ENCODE data around the gene CAMK2A. TPM values are rescaled to one million over a fixed set of nuclear protein-coding genes. Genes with fewer than 3 reads are reported as not detected.

The CAMK2A gene
- total RNA-seq, 1 experiment from 2014 or later: 0.33 TPM

DNA sequence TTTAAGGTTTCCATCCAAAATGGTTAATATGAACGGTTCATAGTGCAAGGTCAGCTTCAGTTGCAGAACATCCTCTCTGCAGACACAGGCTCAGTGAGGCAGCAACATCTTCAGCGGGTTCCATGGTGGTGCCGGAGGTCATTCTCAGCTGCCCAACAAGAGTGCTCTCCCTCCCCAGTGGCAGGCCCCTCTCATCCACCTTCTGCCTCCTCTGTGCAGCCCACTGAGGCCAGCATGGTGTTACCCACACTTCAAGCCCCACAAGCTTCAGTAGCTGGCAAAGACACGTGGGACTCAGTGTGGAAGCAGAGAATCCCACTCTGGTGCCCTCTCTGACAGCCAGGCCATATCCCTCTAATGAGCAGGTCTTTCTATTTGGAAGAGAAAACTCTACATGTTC is 17.2 kb upstream of the CAMK2A start:
- Histone ChIP-seq H3K23ac (ENCODE audit: insufficient read length, low read depth, low read length) (no peak overlapping the region), H3K23me2 (ENCODE audit: insufficient read length, low read depth, low read length, poor library complexity, severe bottlenecking) (peaks cover 12% of the 10 kb centered on the region), H4K20me1 (ENCODE audit: control insufficient read depth, insufficient read depth, insufficient read length) (no peaks in the 10 kb centered on the region), H2BK12ac (ENCODE audit: insufficient read length, low read depth, low read length) (no peak overlapping the region), H3K4me1 (ENCODE audit: insufficient read depth, low read length) (peaks cover 5% of the 10 kb centered on the region; the same call in 1 of the 2 replicates), H3K4me2 (ENCODE audit: insufficient read depth, insufficient read length, low read length) (no peak overlapping the region), H2AFZ (ENCODE audit: low read length) (no peak overlapping the region), H3K9me3 (ENCODE audit: control insufficient read depth, low read depth, low read length) (no peaks in the 10 kb centered on the region), H3T11ph (ENCODE audit: low read length) (no peak overlapping the region), H2BK20ac (ENCODE audit: low read depth, low read length, poor library complexity, severe bottlenecking) (no peak overlapping the region), H2BK15ac (ENCODE audit: low read depth, low read length) (no peak overlapping the region), H3K27ac (ENCODE audit: insufficient read length, low read depth, low read length) (no peak overlapping the region), H3K27me3 (ENCODE audit: insufficient read depth, low read length) (no peaks in the 10 kb centered on the region), H4K91ac (ENCODE audit: insufficient read length, low read depth, low read length) (no peak overlapping the region), H3K18ac (ENCODE audit: insufficient read length, low read depth, low read length) (no peak overlapping the region), H4K8ac (replicated peaks; ENCODE audit: insufficient read length, low read depth, low read length) (no peak overlapping the region), H3K14ac (ENCODE audit: insufficient read depth, low read length) (no peak overlapping the region; the same call in 1 of the 2 replicates), H3K79me1 (ENCODE audit: insufficient read depth, low read depth, low read length, poor library complexity, severe bottlenecking) (no peaks in the 10 kb centered on the region), H2BK120ac (ENCODE audit: low read depth, low read length, poor library complexity, severe bottlenecking) (no peak overlapping the region), H3K4ac (ENCODE audit: low read depth, low read length) (no peak overlapping the region), H3K79me2 (ENCODE audit: insufficient read depth, low read length) (no peaks in the 10 kb centered on the region), H2BK5ac (ENCODE audit: insufficient read length, low read length) (no peak overlapping the region), H4K5ac (ENCODE audit: insufficient read length, low read depth, low read length) (no peak overlapping the region), H3K9ac (ENCODE audit: extremely low read depth, insufficient read length, low read length) (no peak overlapping the region), H3K56ac (ENCODE audit: insufficient read length, low read depth, low read length) (no peak overlapping the region), H2AK5ac (ENCODE audit: insufficient read length, low read length) (no peak overlapping the region)
- H3K9me3 Mint-ChIP-seq: no peaks in the 10 kb centered on the region
- no peak overlapping the region for H3K27ac Mint-ChIP-seq
- TF ChIP-seq, protein P1, sequence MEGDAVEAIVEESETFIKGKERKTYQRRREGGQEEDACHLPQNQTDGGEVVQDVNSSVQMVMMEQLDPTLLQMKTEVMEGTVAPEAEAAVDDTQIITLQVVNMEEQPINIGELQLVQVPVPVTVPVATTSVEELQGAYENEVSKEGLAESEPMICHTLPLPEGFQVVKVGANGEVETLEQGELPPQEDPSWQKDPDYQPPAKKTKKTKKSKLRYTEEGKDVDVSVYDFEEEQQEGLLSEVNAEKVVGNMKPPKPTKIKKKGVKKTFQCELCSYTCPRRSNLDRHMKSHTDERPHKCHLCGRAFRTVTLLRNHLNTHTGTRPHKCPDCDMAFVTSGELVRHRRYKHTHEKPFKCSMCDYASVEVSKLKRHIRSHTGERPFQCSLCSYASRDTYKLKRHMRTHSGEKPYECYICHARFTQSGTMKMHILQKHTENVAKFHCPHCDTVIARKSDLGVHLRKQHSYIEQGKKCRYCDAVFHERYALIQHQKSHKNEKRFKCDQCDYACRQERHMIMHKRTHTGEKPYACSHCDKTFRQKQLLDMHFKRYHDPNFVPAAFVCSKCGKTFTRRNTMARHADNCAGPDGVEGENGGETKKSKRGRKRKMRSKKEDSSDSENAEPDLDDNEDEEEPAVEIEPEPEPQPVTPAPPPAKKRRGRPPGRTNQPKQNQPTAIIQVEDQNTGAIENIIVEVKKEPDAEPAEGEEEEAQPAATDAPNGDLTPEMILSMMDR (conservative IDR thresholded peaks at IDR 0.05): no peak
- DNase-seq: no peak
- H3K27me3 Mint-ChIP-seq (ENCODE audit: low read depth): peaks cover 6% of the 10 kb centered on the region
- no peak overlapping the region for H3K4me3 Mint-ChIP-seq
- H3K36me3 Mint-ChIP-seq (ENCODE audit: insufficient read depth in 1 of 3, low read depth in 3 of 3): no peaks in the 10 kb centered on the region
- H3K4me1 Mint-ChIP-seq: peaks cover 37 to 43% of the 10 kb centered on the region in 2 experiments
- WGBS (ENCODE audit: extremely low coverage, insufficient read length, low lambda C conversion rate): no CpG with 5 or more reads among the region's 4 CpGs

Measured in H9 (cell line).